PC-9 (cell line): Measurements from ENCODE around the gene NKAPD1.

Source experiments
- EZH2 ChIP-seq: fragments of 200-600 bp; sonication (generic); IDR thresholded peaks from 2 replicates; pipeline ENCODE4 v1.8.0; 2017; ENCODE audit warnings: antibody characterized with exemption, low read depth
- TF ChIP-seq, protein P1 (sequence below): fragments of 200-600 bp; sonication (generic); conservative IDR thresholded peaks from 2 replicates; pipeline ENCODE4 v1.6.1; 2017; ENCODE audit warnings: mixed run types, antibody characterized with exemption, mild to moderate bottlenecking, moderate library complexity

DNA sequence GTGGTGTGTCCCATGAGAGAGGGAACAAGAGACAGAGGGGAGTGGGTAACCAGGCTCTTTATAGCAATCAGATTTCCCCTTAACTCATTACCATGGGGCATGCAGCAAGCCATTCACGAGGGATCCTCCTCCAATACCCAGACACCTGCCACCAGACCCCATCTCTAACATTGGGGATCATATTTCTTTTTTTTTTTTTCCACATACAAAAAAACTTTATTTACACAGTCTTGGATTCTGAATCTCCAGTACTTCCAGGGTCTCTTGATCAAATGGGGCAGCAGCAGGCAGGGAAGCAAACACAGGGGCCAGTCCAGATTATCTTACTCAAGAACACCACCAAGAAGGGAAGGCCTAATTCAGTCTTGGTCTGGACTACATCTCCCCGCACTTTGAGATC lies 44.6 kb upstream of the NKAPD1 start:
- TF ChIP-seq EZH2: no peak
- TF ChIP-seq, protein P1, sequence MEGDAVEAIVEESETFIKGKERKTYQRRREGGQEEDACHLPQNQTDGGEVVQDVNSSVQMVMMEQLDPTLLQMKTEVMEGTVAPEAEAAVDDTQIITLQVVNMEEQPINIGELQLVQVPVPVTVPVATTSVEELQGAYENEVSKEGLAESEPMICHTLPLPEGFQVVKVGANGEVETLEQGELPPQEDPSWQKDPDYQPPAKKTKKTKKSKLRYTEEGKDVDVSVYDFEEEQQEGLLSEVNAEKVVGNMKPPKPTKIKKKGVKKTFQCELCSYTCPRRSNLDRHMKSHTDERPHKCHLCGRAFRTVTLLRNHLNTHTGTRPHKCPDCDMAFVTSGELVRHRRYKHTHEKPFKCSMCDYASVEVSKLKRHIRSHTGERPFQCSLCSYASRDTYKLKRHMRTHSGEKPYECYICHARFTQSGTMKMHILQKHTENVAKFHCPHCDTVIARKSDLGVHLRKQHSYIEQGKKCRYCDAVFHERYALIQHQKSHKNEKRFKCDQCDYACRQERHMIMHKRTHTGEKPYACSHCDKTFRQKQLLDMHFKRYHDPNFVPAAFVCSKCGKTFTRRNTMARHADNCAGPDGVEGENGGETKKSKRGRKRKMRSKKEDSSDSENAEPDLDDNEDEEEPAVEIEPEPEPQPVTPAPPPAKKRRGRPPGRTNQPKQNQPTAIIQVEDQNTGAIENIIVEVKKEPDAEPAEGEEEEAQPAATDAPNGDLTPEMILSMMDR: no peak
